ENCODE measurements around the gene HOXD3. TPM values are rescaled to one million over a fixed set of nuclear protein-coding genes. Genes with fewer than 3 reads are reported as not detected.

Gene HOXD3
- total and polyA plus RNA-seq, 4 donors: not detected

- no peak for DNase-seq (ENCODE audit: low spot score)
- peaks cover 11 to 34% (median 26%) of the 10 kb centered on the region in 4 donors for H3K27me3 ChIP-seq (ENCODE audit: control insufficient read depth in 4 of 4, insufficient read depth in 4 of 4, low read length in 3 of 4)
- no peaks in the 10 kb centered on the region for H3K36me3 ChIP-seq (ENCODE audit: control insufficient read depth in 4 of 4, insufficient read depth in 3 of 4, low read depth in 1 of 4, low read length in 3 of 4)
- no peak overlapping the region for H3K27ac ChIP-seq (ENCODE audit: low read depth in 1 of 2, low read length in 2 of 2)
- no peaks in the 10 kb centered on the region for H3K9me3 ChIP-seq (ENCODE audit: control insufficient read depth in 4 of 4, low read length in 3 of 4)
- H3K9ac ChIP-seq (ENCODE audit: low read depth in 1 of 2, low read length in 2 of 2): no peak overlapping the region
- H3K4me1 ChIP-seq (ENCODE audit: control insufficient read depth in 4 of 4, insufficient read depth in 4 of 4, low read length in 3 of 4): peaks cover 7 to 18% (median 13%) of the 10 kb centered on the region in 4 donors
- no peak for TF ChIP-seq RXRA (IDR thresholded peaks at IDR 0.05)
- TF ChIP-seq ZBTB33 (IDR thresholded peaks at IDR 0.05): no peak
- TF ChIP-seq CTCF (IDR thresholded peaks at IDR 0.05; ENCODE audit: low read depth, low read length, missing input control): no peak
- no peak for TF ChIP-seq FOXA2 (IDR thresholded peaks at IDR 0.05)
- TF ChIP-seq HNF4G (IDR thresholded peaks at IDR 0.05): no peak
- no peak for TF ChIP-seq MAX (IDR thresholded peaks at IDR 0.05)
- WGBS: 17% methylated on average over 28 of the region's 28 CpGs
- no peak overlapping the region for H3K4me3 ChIP-seq (ENCODE audit: low read depth in 1 of 3, low read length in 3 of 3)
Observed at GRCh38 chr2:176138923-176139660, 18.0 kb upstream of the HOXD3 start.

- H3K36me3 ChIP-seq (ENCODE audit: control insufficient read depth in 4 of 4, insufficient read depth in 3 of 4, low read depth in 1 of 4, low read length in 3 of 4): no peaks in the 10 kb centered on the region
- no peak overlapping the region for H3K9ac ChIP-seq (ENCODE audit: low read depth in 1 of 2, low read length in 2 of 2)
- H3K27ac ChIP-seq (ENCODE audit: low read depth in 1 of 2, low read length in 2 of 2): no peak overlapping the region
- peaks cover 9 to 29% (median 25%) of the 10 kb centered on the region in 4 donors for H3K27me3 ChIP-seq (ENCODE audit: control insufficient read depth in 4 of 4, insufficient read depth in 4 of 4, low read length in 3 of 4)
- WGBS: 18% methylated on average over 41 of the region's 41 CpGs
- peaks cover 7 to 18% (median 13%) of the 10 kb centered on the region in 4 donors for H3K4me1 ChIP-seq (ENCODE audit: control insufficient read depth in 4 of 4, insufficient read depth in 4 of 4, low read length in 3 of 4)
- no peak for DNase-seq (ENCODE audit: low spot score)
- TF ChIP-seq CTCF (IDR thresholded peaks at IDR 0.05; ENCODE audit: low read depth, low read length, missing input control): no peak
- no peaks in the 10 kb centered on the region for H3K9me3 ChIP-seq (ENCODE audit: control insufficient read depth in 4 of 4, low read length in 3 of 4)
- H3K4me3 ChIP-seq (ENCODE audit: low read depth in 1 of 3, low read length in 3 of 3): peak overlapping the region in 1 of 3 donors; percentile 52
Observed at GRCh38 chr2:176139661-176140512, 17.2 kb upstream of the HOXD3 start.

Measured in liver (tissue), 9 donors.